HPDE6-E6E7 (cell line): ENCODE measurements around the gene CD24.
A peak's percentile ranks its signal among the peaks of the same experiment; 100 is the strongest.
"Not testable (repeated sequence)": the region's sequence is repeated elsewhere in the genome, so short reads cannot be mapped to it uniquely, and the experiment has no call there.

Experiments used
- DNase-seq: peaks from one replicate; pipeline ENCODE4 v3.0.0; 2011; ENCODE audit warnings: missing footprints; ENCODE audit errors: extremely low spot score

The CD24 gene

DNA sequence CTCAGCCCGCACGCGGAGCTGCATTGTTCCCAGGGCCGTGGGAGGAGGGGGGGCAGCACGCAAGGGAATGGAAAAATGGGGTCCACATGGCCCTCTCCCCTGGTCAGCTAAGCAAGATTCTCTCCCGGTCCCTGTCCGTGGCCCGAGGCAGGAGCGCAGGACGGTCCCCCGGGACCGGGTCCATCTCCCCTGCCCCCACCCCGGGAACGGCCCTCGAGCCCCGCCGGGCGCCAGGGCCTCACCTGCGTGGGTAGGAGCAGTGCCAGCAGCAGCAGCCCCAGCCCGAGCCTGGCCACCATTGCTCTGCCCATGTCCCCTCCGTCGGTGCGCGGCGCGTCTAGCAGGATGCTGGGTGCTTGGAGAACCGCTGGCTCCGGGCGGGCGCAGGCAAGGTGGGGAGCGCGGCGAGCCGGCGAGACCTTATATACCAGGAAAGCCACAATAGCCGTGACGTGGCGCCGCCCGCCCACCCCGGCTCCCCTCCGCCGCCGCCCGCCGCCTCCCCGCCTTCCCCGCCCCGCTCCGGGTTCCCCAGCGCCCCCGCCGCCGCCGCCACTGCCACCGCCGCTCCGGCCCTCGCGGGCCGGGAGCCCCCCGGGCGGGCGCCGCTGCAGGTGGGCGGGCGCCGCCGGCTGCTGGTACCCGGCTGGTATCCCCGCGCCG lies at the start of gene CD24:
Gene CD24, minus strand, starts transcription at position 394 of the 663 bp plus-strand sequence. Its CDS starts 83 bp downstream, at position 311.
- DNase-seq: no peak

DNA sequence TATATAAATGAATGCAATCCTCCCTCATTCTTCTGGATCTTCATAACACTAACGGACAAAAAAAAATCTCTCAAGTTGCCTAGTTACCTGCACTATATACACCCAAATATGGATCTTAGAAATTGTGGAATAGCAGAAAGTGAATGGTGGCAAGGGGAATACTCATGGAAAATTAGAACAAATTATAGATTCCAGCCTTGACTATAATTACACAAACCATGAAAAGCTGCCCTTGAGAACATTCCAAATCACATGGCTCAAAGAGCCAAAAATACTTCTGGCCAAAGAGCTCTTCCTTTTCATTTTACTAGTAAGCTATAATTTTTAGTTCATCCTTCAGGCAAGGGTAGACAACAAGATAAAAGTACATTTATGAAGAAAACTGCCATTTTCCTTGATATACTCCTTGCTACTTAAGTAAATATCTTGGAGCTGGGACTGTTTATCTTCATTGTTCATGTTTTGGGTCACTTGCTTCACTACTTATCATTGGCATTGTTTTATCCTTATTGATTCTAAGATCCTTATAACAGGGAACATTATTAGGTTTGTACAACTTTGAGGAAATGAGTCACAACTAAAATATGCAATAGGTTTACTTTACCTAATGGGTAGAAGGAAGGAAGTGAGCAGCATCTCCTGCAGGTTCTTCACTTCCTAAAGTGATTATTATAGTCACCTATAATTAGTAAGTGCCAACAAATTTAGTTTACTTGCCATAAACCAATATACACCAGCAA lies 47.1 kb upstream of the CD24 start:
- DNase-seq: no peak

GRCh38 chr6:107020239-107020638 lies 45.7 kb upstream of the CD24 start:
- no peak for DNase-seq

GRCh38 chr6:107019628-107020027 lies 45.1 kb upstream of the CD24 start:
- DNase-seq: not testable (repeated sequence)

GRCh38 chr6:107019047-107019446 lies 44.5 kb upstream of the CD24 start:
- no peak for DNase-seq

DNA sequence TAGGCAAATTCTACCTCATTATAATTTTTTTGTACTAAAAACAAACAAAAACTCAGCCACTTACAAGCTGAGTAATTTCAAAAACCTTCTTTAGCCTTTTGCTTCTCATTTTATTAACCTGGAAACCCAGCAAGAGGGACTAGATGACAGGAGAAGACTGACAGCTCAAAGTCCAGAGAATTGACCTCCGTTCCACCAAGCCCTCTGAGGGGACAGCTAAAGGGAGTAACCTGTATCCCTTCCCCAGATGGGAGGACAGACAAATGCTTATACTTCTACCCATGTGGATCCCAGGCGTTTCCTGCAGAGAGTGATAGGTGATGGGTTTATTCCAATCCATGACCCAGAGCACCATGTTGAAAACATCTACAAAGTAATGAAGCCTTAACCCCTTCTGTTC lies 35.0 kb upstream of the CD24 start:
- no peak for DNase-seq

DNA sequence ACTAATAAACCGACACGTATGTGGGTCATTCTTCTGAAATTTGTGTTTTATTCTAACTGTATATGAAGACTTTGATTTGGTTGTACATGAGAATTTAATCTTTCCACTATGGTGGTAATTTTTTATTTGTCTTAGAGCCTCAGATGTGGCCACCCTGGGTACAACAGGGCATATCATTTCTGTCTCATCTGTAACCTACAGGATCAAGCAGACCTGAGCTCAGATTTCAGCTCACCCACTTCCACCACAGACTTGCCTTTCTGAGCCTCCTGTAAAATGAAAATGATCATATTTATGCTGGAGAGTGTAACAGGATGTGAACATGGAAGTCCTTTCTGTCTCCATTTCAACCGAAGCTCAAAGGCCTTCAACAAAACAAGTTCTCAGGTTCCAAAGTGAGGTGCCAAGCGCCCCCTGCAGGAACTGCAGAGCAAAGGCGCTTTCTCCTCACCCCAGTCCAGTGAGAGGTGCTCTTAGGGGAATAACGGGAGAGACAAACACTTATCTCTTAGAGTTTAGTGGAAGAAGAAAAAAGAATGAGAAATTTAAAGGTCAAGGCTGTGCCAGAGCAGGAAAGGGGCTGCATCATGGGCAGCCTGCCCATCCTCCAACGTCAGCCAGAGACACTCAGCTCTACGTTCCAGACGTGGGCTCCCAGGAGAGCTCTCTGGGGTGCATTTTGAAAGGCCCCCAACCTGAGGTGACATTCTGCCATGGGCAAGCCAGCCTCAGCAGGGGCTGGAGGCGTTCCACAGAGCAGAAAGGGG lies 23.0 kb upstream of the CD24 start:
- peak; percentile 67 for DNase-seq

GRCh38 chr6:106995640-106996039 lies 21.1 kb upstream of the CD24 start:
- no peak for DNase-seq

DNA sequence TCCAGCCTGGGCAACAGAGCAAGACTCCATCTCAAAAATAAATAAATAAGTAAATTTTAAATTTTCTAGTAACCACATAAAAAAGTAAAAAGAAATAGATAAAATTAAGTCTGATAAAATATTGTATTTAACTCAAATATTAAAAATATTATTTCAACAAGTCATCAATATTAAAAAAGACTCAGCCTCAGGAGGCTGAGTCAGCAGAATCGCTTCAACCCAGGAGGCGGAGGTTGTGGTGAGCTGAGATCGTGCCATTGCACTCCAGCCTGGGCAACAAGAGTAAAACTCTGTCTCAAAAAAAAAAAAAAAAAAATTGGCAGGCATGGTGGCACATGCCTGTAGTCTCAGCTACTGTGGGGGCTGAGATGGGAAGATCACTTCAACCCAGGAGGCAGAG lies 15.2 kb upstream of the CD24 start:
- not testable (repeated sequence) for DNase-seq

- DNase-seq: no peak
Observed at GRCh38 chr6:106988664-106989063, 14.1 kb upstream of the CD24 start.

GRCh38 chr6:106981926-106982325 lies 7.4 kb upstream of the CD24 start:
- no peak for DNase-seq

DNA sequence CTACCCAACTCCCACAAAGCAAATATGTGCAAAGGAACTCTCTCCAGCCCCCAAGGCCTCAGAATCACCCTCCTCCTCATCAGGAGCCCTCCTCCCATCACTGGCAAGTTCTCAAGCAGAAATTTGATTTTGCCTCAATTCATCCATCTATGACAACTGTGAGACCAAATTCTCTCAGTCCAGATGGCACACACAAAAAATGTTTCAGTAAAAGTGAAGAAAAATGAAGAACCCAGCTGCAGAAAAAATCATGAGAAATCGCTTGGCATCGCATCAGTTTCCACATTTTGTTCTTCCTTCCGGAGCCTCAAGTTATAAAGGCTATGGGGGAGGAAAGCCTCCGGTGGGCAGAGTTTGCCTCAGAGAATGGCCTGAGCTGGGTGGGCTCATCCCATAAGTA lies 6.4 kb upstream of the CD24 start:
- DNase-seq: no peak

DNA sequence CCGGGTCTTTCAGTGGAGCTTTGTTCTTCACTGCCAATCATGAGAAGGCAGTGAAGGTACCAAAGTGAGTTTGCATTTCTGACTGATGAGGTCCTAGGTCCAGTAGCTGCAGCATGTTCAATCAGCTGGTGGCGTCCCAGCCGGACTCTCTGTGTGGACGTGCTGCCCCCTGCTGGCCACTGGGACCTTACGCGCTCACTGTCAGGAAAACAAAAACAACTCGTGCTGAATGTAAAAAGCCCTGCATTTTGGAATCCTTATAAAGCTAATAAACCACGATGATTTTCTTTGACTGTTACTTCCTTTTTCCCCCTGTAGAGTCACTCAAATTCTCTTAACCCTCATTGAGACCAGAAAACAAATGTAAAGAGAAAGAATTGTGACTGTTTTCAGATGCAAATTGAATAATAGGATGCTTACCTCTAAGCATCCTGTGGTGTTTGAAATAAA lies 4.9 kb upstream of the CD24 start:
- peak; percentile 68 for DNase-seq

GRCh38 chr6:106977246-106977645 lies 2.7 kb upstream of the CD24 start:
- no peak for DNase-seq

GRCh38 chr6:106976270-106976669 lies 1.7 kb upstream of the CD24 start:
- DNase-seq: no peak

DNA sequence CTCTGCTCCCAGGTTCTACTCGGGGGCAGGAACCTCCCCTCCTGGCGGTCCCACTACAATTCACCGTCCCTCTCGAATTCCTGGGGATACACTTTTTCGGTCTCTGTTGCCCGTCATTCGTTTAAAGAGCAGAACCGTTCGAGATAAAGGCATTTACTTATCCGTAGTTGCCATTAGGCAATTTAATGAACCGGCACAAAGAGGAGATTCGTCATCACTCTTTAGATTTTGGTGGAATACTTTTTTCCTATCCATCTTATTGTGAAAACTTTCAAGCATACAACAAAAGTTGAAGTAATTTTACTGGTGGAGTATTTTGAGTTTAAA lies 1.2 kb upstream of the CD24 start:
- no peak for DNase-seq

DNA sequence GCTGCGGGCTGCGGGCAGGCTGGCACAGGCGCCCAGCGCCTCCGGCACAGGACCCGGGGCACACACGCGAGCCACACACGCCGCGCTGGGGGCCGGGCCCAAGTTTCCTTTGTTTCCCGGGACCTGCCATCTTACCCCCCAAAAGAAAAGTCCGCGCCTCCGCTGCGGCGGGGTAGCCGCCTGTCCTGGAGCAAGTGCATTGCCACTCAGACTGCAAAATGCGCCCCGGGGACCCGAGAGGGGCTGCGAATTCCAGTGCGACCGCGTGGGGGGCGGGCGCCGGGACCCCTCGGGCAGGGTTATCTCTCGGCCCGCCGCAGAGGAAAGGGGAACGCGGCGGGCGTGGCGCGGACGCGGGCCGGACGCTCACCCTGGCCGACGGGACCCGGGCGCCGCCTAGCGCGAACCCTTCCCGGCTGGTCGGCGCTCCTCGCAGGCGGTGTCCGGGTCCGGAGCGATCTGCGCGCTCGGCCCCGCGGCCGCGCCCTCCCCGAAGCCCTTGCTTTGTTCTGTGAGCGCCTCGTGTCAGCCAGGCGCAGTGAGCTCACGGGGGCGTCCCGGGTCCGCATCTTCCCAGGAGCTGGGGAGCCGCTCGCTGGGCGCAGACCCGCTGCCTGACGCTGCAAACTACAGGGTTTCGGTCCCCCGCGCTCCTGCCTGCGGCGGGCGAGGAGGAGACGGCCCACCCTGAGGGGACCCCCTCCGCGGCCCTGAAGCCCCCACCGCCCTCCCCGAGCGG lies 639 bp upstream of the CD24 start:
- DNase-seq: no peak

- no peak for DNase-seq
Observed at GRCh38 chr6:106973836-106974335, 643 bp downstream of the CD24 start.

DNA sequence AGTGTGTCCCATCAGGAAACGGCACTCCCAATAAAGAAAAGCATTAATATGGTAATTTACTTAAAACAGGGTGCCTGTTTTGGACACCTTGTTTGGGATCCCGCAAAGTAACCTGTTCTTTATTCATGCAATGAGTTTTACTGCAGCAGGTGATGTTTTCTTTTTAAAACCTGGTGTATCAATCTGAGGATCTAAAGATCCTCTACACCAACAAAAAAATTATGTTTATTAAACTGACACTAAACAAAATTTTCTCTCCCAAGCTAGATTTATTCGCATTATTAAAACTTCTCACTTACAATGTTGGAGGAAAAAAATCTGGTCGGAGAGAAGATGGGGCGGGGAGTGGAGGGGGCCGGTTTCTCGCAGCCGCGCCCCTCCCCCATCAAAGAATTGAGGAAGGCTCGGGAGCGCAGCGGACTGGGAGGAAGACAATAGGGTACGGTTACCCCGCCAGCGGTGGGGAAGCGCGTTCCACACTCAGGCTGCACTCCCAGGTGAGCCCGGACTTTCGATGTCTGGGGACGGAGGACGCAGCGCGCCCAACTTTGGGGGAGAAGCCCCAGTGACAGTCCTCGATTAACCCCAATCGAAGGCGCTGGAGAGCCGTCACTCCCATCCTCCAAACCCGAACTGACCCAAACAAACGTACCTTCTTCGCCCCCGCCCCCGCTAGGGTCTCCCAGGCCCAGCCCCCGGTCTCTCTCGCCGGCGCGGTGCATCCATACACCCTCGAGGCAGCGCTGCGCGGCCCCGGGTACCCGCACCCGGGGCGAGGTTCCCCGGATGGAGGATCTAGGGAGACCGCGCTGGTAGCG lies 1.3 kb downstream of the CD24 start:
- no peak for DNase-seq

GRCh38 chr6:106972500-106972899 lies 2.0 kb downstream of the CD24 start:
- no peak for DNase-seq

DNA sequence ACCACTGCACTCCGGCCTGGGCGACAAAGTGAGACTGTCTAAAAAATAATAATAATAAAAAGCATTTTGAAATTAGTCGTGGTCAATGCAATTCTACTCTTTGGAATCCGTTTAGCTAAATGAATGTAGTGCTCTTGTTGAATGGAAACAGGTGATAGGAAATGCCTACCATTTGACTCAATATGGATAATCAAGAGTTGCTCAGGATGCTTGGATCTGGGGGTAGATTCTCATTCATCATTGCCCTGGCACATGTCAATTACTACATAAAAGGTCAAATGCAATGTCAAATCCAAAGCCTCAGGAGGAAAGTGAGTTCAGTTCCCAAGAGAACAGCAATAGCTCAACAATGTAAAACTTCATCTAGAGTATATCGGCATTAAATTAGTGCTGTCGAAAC lies 3.8 kb downstream of the CD24 start:
- not testable (repeated sequence) for DNase-seq
